ENCODE measurements around the gene TSPAN12. TPM values are rescaled to one million over a fixed set of nuclear protein-coding genes. Genes with fewer than 3 reads are reported as not detected.

The TSPAN12 gene
- total RNA-seq, 1 experiment from 2014 or later, result 123 TPM

DNA sequence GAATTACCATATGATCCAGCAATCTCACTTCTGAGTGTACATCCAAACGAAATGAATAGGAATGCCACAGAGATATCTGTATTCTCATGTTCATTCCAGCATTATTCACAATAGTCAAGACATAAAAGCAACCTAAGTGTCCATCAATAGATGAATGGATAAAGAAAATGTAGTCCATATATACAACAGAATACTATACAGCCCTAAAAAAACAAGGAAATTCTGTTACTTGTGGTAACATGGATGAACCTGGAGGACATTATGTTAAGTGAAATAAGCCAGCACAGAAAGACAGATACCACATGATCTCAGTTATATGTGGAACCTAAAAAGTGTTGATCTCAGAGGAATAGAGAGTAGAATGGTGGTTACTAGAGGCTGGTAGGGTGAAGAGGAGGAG lies 26.7 kb downstream of the TSPAN12 start:
- Histone ChIP-seq H3K27ac (no peak overlapping the region), H3K4me3 (no peak overlapping the region), H3K36me3 (peaks cover 87% of the 10 kb centered on the region), H3K9me3 (replicated peaks) (no peaks in the 10 kb centered on the region; the same call in 1 of the 2 replicates), H3K4me1 (peaks cover 6% of the 10 kb centered on the region; the same call in 1 of the 2 replicates), H3K27me3 (no peaks in the 10 kb centered on the region)
- no peak for DNase-seq

DNA sequence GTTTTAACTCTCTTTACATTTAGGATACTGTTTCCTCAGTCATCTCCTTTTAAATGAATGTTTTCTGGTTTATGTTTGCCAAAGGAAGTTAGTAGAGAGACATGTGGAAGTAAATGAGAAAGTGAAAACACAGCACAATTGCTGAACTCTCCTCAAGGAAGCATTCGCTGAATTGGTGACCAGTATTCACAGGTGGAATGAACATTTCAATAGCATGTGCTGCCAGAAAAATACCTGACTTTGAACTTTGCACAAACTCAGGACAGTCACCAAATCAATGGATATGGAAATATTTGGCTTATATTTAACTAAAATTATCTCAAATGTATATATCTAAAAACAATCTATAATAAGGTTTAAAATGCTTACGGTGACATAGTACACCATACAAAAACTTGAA lies 28.5 kb downstream of the TSPAN12 start:
- Histone ChIP-seq H3K9me3 (replicated peaks) (no peaks in the 10 kb centered on the region; the same call in 1 of the 2 replicates), H3K4me3 (no peak overlapping the region), H3K4me1 (peaks cover 6% of the 10 kb centered on the region; the same call in 1 of the 2 replicates), H3K27ac (no peak overlapping the region), H3K27me3 (no peaks in the 10 kb centered on the region), H3K36me3 (peaks cover 88% of the 10 kb centered on the region)
- DNase-seq, result no peak

DNA sequence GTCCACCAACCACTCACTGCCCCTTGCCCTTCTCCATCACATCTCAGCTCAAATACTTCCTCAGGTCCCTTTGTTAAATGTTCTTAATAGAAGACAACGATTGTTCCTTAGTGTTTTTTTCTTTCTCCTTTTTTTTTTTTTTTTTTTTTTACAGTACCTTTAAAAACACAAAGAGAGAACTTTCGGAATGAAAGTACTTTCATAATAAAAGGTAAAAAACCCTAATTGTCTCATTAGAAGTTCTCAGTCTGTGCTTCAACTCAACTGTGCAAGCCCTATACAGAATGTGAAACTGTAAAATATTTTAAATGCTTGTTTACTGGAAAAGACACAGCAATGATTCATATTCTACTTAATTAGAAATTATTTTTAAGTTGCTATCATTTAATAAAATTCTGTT lies 29.4 kb downstream of the TSPAN12 start:
- Histone ChIP-seq H3K36me3 (peaks cover 83% of the 10 kb centered on the region), H3K9me3 (replicated peaks) (no peaks in the 10 kb centered on the region; the same call in 1 of the 2 replicates), H3K4me1 (peaks cover 1% of the 10 kb centered on the region; the same call in 1 of the 2 replicates), H3K27me3 (no peaks in the 10 kb centered on the region), H3K4me3 (no peak overlapping the region), H3K27ac (no peak overlapping the region)
- no peak for DNase-seq

DNA sequence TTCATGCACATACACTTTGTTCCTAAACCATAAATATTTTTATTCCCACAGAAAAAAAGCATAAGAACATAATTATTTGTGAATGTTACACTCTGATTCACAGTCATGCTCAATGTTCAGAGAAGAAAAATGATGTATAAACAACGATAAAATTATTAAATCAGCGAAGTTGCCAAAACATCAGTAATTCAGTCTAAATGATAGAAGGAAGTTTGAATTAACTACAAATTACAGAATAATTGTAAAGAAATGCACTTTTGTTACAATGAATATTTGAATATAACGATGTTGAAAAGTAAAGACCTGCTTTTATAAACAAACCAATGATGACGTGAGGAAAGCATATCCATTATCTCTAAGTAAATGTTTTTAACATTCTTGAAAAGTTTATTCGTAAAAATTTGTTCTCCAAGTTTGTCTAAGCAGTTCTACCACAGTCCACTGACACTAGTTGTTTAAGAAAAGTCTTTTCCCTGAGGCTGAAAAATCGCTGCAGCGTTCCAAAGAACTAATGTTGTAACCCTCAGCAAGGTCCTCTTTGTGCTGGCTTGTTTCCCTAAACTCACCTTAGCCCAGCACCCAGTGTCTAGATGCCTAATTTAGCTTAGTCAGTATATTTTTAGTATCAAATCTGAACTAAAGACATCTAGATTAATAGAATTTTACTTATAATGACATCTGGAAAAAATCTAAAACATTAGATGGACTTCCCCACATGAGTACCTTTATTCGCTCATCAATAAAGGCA lies 30.4 kb downstream of the TSPAN12 start:
- no peaks in the 10 kb centered on the region for H3K27me3 ChIP-seq
- no peaks in the 10 kb centered on the region; the same call in 1 of the 2 replicates for H3K9me3 ChIP-seq (replicated peaks)
- no peak overlapping the region for H3K27ac ChIP-seq
- H3K4me3 ChIP-seq, result no peak overlapping the region
- H3K4me1 ChIP-seq, result no peaks in the 10 kb centered on the region
- peaks cover 81% of the 10 kb centered on the region for H3K36me3 ChIP-seq
- DNase-seq, result no peak

DNA sequence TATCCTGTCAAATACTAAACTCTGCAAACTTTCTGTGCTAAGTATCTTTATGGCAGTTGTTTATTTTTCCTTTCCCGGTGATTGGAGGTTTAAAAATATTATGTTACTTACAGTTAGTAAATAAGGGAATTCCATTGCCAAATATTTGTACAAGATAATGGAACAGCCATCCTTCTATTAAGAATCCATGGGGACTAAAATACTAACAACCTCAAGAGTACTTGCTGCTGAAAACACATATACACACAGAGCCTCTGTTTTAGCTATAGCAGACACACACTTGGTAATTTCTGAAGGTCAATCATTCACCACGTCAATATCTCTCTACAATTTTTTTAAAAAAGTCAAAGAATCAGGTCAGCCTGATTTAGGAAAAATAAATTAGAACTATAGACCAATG lies 32.4 kb downstream of the TSPAN12 start:
- no peaks in the 10 kb centered on the region for H3K9me3 ChIP-seq (replicated peaks)
- no peaks in the 10 kb centered on the region for H3K27me3 ChIP-seq
- H3K27ac ChIP-seq, result no peak overlapping the region
- H3K36me3 ChIP-seq, result peaks cover 75% of the 10 kb centered on the region
- no peaks in the 10 kb centered on the region for H3K4me1 ChIP-seq
- no peak for DNase-seq
- no peak overlapping the region for H3K4me3 ChIP-seq

DNA sequence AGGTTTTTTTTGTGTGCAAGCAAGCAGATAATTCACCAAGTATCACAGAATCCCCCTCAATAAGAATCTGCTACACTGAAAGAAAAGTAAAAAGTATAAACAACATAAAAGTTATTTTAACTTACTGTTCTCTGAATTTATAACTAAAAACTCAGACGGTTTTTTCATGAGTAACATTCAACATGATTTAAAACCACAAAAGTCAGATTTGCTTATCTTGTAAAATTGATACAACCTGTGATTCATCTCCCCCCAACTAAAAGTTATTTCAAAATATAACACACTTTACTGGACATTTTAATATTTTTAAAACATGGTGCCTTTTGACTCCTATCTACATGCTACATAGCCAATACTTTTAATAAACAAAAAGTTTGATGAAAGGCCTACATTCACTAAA lies 32.8 kb downstream of the TSPAN12 start:
- Histone ChIP-seq H3K27ac (no peak overlapping the region), H3K9me3 (replicated peaks) (no peaks in the 10 kb centered on the region), H3K36me3 (peaks cover 74% of the 10 kb centered on the region), H3K4me1 (no peaks in the 10 kb centered on the region), H3K4me3 (no peak overlapping the region), H3K27me3 (no peaks in the 10 kb centered on the region)
- no peak for DNase-seq

DNA sequence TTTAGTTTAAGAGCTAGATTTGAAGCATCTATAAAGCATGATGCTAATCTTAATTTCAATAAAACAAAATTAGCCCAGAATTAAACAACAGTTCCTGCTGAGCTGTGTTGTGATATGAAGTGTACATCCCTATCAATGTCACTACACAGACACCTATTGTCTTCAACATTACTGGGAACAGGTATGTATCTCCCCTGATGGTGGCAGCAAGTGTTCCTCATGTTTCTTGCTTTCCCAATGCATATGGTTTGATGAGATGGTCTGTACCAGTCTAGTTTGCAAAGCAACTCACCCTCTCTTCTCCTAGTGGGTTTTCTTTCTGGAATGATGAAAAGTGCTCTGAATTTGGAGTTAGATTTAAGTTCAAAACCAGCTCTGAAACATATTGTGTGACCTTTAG lies 38.1 kb downstream of the TSPAN12 start:
- Histone ChIP-seq H3K27ac (no peak overlapping the region), H3K9me3 (replicated peaks) (no peaks in the 10 kb centered on the region), H3K36me3 (peaks cover 56% of the 10 kb centered on the region), H3K4me1 (no peaks in the 10 kb centered on the region), H3K27me3 (no peaks in the 10 kb centered on the region), H3K4me3 (no peak overlapping the region)
- no peak for DNase-seq

DNA sequence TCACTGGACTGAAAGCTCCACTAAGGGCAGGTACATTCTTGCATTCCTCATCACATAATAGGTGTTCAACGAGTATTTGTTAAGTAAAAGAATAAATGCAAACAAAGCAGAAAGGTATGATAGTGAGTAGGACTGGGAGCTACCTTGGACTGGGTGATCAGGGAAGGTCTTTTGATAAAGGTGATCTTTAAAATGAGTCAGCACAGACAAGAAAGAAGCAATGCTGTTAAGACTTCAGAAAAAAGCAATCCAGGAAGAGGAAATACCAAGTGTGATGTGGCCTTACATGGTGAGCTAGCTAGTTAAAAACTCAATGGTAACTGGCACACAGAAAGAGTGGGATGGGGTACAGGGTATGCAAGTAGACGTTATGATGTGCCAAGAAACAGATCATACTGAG lies 40.1 kb downstream of the TSPAN12 start:
- Histone ChIP-seq H3K4me3 (no peak overlapping the region), H3K27ac (no peak overlapping the region), H3K36me3 (peaks cover 56% of the 10 kb centered on the region), H3K4me1 (no peaks in the 10 kb centered on the region), H3K27me3 (no peaks in the 10 kb centered on the region), H3K9me3 (replicated peaks) (no peaks in the 10 kb centered on the region)
- DNase-seq, result no peak

DNA sequence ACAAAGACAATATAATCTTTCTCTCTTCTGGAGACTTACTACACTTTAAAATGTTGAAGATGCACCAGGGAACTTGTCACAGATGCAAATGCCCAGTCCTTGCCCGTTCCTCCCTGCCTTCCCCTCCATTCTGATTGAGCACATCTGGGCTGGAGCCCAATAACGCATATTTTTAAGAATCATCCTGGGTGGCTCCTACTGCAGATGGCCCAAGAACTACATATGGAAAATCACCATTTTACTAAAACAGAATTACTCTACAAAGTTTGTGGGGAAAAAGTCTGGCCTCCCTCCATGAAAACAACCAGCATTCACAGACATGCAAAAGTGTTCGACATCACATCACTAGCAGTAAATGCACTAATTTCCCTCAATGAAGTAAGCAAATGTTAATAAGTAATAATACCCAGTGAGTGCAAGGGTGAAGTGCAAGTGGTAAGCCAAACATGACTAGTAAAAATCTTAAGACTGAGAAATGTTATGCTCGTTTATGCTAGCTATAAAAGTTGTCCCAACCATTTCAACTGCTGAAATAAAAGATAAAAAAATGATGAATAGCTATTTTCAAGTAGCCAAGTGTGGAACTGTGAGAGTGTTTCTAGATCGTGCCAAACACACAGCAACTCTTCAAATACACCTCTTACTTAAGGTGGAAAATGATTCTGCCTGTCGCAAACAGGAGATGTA lies 43.5 kb downstream of the TSPAN12 start:
- DNase-seq, result no peak
- Histone ChIP-seq H3K27ac (no peak overlapping the region), H3K36me3 (peaks cover 50% of the 10 kb centered on the region), H3K27me3 (no peaks in the 10 kb centered on the region), H3K9me3 (replicated peaks) (no peaks in the 10 kb centered on the region), H3K4me1 (no peaks in the 10 kb centered on the region), H3K4me3 (no peak overlapping the region)

DNA sequence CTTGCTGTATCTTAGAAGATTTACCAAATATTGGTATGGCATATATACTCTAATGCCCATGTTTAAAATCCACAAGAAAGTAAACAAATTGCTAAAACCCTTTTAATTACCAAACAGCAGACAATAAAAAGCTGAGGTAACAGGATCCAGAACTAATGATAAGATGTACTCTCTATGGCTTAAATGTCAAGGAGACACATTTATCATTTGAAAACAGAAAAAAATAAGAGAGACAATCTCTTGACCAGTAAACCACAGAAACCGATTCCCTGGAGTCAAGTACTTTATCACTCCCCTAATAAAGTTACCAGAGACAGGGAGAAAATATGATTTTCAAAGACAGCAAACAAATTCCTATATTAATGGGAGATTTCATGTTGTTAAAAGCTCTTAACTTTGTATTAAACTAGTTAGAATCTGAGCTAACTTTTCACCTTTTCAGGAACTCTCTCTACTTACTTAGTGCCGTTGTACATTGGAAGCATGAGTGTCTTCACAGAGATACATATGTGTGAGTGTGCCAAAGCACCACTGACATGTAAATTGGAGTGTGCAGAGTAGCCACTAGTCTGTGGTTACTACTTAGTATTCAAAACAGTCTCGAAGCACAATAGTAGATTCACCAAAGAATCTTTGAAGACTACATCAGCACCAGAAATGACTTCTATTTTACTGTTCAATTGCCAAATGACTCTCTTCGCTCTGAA lies 44.2 kb downstream of the TSPAN12 start:
- Histone ChIP-seq H3K4me3 (no peak overlapping the region), H3K27me3 (no peaks in the 10 kb centered on the region), H3K4me1 (no peaks in the 10 kb centered on the region), H3K36me3 (peaks cover 50% of the 10 kb centered on the region), H3K27ac (no peak overlapping the region), H3K9me3 (replicated peaks) (no peaks in the 10 kb centered on the region)
- DNase-seq, result no peak

DNA sequence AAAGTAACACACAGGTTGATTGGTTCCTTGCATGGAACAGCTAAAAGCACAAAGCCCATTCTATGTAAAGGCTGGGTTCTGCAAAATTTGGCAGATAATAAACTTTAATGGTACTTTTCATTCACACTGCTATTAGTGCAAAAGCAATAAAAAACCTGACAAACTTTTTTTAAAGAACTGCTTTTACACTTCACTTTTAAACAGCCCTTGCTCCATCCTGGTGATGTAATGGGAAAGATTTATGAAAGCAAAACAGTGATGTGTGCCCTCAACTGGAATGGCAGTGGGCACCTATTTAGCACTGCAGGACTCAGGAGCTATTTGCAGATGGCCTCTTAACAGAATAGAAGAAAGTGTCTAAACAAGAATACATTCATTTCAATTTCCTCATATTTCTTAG lies 44.9 kb downstream of the TSPAN12 start:
- peaks cover 56% of the 10 kb centered on the region for H3K36me3 ChIP-seq
- no peak for DNase-seq
- H3K27ac ChIP-seq, result no peak overlapping the region

DNA sequence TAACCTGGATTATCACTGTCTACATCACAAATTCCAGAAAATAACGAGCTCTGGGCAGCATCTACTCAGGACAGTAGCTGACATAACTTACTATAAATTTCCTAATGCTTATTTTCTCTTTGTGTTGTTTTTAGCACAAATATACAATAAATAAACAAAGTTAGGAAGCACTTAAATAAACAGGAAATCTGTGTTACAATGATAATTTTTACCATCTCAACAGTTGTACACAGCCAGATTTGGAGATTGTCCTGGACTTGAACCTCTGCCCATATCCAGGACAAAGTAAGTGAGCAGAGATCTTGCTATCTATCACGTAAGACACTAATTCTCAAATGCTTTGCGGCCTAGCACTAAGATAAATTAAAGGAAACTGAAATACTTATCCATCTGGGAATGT lies 48.7 kb downstream of the TSPAN12 start:
- no peak for DNase-seq
- Histone ChIP-seq H3K36me3 (peaks cover 62% of the 10 kb centered on the region), H3K27me3 (no peaks in the 10 kb centered on the region), H3K4me1 (peaks cover 17% of the 10 kb centered on the region), H3K9me3 (replicated peaks) (no peaks in the 10 kb centered on the region), H3K4me3 (no peak overlapping the region), H3K27ac (no peak overlapping the region)

More for the DNA sequence above, 44.9 kb downstream of the TSPAN12 start:
- H3K4me3 ChIP-seq, result no peak overlapping the region
- no peaks in the 10 kb centered on the region for H3K27me3 ChIP-seq
- H3K9me3 ChIP-seq (replicated peaks), result no peaks in the 10 kb centered on the region
- H3K4me1 ChIP-seq, result no peaks in the 10 kb centered on the region

DNA sequence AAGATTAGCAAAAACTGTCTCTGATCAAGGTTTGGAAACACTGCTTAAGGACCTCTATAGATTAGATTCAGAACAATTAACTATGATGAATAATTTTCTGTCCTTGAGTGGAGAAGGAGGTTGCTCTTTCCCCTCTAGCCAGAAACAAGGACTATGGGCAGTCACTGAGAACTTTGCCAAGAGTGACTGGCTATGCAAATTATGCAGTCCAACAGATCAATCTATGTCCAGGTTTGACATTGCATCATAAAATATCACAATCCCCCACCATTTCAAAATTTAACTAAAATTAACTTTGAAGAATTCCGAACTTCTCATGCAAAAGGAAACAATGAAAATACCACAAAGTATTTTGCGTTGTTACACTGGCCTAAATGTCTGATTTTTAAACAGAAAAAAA lies 50.6 kb downstream of the TSPAN12 start:
- Histone ChIP-seq H3K9me3 (replicated peaks) (no peaks in the 10 kb centered on the region), H3K27me3 (no peaks in the 10 kb centered on the region), H3K4me3 (no peak overlapping the region), H3K36me3 (peaks cover 68% of the 10 kb centered on the region), H3K4me1 (peaks cover 17% of the 10 kb centered on the region), H3K27ac (no peak overlapping the region)
- no peak for DNase-seq

DNA sequence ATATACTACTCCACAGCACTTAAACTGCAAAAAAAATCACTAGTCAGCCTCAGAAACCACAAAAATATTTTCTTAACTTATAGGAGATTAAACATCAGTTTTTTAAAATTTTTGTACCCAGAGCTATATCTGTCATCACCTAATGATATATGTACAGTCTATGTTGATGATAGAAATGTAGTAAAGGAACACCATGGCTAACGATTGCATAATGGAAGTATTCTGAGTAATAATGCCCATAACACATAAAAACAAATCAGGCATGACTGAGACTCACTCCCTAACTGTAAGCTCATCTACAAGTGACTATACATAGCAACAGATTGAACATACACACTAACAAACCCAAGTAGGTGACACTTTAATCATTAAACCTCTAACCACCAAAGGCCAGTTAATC lies 51.3 kb downstream of the TSPAN12 start:
- peak in 1 of 2 experiments; percentile 40 for DNase-seq

More for the DNA sequence above, 51.3 kb downstream of the TSPAN12 start:
- Histone ChIP-seq H3K27me3 (no peaks in the 10 kb centered on the region), H3K36me3 (peaks cover 62% of the 10 kb centered on the region), H3K4me3 (no peak overlapping the region), H3K27ac (no peak overlapping the region; the same call in 1 of the 2 replicates), H3K9me3 (replicated peaks) (no peaks in the 10 kb centered on the region), H3K4me1 (peaks cover 17% of the 10 kb centered on the region)

Data from SJCRH30 (cell line).